Measurements from ENCODE around the gene SPAG8. TPM values are rescaled to one million over a fixed set of nuclear protein-coding genes. Genes with fewer than 3 reads are reported as not detected.

The SPAG8 gene
- total and polyA plus RNA-seq, 2 experiments from 2014 or later: 0.45 TPM

DNA sequence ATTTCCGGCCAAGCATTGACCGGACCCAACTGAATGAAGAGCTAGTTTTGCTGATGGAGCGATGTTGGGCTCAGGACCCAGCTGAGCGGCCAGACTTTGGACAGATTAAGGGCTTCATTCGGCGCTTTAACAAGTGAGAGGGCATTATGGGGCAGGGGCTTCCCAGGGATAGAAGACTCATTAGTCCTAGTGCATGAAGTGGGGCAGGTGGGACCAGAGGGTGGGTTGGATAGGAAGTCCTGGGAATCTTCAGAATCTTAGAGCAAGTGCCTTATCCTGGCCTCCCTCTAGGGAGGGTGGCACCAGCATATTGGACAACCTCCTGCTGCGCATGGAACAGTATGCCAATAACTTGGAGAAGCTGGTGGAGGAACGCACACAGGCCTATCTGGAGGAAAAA is 6.0 kb downstream of the SPAG8 start:
- ATAC-seq (no peak), DNase-seq (ENCODE audit: low spot score) (no peak)
- Histone ChIP-seq H3K4me1 (ENCODE audit: insufficient read depth) (no peaks in the 10 kb centered on the region), H3K79me2 (replicated peaks; ENCODE audit: insufficient read depth) (no peaks in the 10 kb centered on the region), H3K27me3 (ENCODE audit: insufficient read depth) (no peaks in the 10 kb centered on the region), H3K9me2 (ENCODE audit: insufficient read depth) (no peaks in the 10 kb centered on the region), H3K4me3 (no peak overlapping the region), H3F3A (replicated peaks; ENCODE audit: low read depth) (no peaks in the 10 kb centered on the region), H3K36me3 (ENCODE audit: insufficient read depth) (0 out of 2 replicates have a peak, but pooled peaks cover 7% of the 10 kb centered on the region), H3K27ac (ENCODE audit: low read depth) (no peak overlapping the region), H3K4me2 (no peak overlapping the region), H4K20me1 (replicated peaks; ENCODE audit: insufficient read depth) (no peaks in the 10 kb centered on the region), H2AFZ (no peak overlapping the region)
- Mint-ChIP-seq H3K36me3 (ENCODE audit: low read depth) (peaks cover 6% of the 10 kb centered on the region; the same call in 2 of the 3 replicates), H3K4me3 (no peak overlapping the region), H3K9me3 (no peaks in the 10 kb centered on the region), H3K4me1 (no peaks in the 10 kb centered on the region), H3K27ac (no peak overlapping the region), H3K27me3 (ENCODE audit: insufficient read depth, low read depth, poor library complexity) (peaks cover 3% of the 10 kb centered on the region)
- TF ChIP-seq CREB1 (CRISPR knock-in tag; IDR thresholded peaks at IDR 0.05; ENCODE audit: low read depth) (no peak), EZH2 (IDR thresholded peaks at IDR 0.05; ENCODE audit: low read depth, unreplicated experiment) (no peak), NANOG (IDR thresholded peaks at IDR 0.05; ENCODE audit: borderline replicate concordance) (no peak), ZNF331 (CRISPR knock-in tag; IDR thresholded peaks at IDR 0.05; ENCODE audit: low read depth) (no peak), EZH2phosphoT487 (IDR thresholded peaks at IDR 0.05; ENCODE audit: unreplicated experiment) (no peak), ZNF114 (CRISPR knock-in tag; IDR thresholded peaks at IDR 0.05) (no peak), STAT1 (IDR thresholded peaks at IDR 0.05; ENCODE audit: unreplicated experiment) (no peak), JUNB (IDR thresholded peaks at IDR 0.05; ENCODE audit: unreplicated experiment) (no peak), POLR2AphosphoS5 (IDR thresholded peaks at IDR 0.05; ENCODE audit: low read depth) (no peak)
- TF ChIP-seq, protein P1, sequence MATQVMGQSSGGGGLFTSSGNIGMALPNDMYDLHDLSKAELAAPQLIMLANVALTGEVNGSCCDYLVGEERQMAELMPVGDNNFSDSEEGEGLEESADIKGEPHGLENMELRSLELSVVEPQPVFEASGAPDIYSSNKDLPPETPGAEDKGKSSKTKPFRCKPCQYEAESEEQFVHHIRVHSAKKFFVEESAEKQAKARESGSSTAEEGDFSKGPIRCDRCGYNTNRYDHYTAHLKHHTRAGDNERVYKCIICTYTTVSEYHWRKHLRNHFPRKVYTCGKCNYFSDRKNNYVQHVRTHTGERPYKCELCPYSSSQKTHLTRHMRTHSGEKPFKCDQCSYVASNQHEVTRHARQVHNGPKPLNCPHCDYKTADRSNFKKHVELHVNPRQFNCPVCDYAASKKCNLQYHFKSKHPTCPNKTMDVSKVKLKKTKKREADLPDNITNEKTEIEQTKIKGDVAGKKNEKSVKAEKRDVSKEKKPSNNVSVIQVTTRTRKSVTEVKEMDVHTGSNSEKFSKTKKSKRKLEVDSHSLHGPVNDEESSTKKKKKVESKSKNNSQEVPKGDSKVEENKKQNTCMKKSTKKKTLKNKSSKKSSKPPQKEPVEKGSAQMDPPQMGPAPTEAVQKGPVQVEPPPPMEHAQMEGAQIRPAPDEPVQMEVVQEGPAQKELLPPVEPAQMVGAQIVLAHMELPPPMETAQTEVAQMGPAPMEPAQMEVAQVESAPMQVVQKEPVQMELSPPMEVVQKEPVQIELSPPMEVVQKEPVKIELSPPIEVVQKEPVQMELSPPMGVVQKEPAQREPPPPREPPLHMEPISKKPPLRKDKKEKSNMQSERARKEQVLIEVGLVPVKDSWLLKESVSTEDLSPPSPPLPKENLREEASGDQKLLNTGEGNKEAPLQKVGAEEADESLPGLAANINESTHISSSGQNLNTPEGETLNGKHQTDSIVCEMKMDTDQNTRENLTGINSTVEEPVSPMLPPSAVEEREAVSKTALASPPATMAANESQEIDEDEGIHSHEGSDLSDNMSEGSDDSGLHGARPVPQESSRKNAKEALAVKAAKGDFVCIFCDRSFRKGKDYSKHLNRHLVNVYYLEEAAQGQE (IDR thresholded peaks at IDR 0.05; ENCODE audit: unreplicated experiment): no peak
- TF ChIP-seq, protein P2, sequence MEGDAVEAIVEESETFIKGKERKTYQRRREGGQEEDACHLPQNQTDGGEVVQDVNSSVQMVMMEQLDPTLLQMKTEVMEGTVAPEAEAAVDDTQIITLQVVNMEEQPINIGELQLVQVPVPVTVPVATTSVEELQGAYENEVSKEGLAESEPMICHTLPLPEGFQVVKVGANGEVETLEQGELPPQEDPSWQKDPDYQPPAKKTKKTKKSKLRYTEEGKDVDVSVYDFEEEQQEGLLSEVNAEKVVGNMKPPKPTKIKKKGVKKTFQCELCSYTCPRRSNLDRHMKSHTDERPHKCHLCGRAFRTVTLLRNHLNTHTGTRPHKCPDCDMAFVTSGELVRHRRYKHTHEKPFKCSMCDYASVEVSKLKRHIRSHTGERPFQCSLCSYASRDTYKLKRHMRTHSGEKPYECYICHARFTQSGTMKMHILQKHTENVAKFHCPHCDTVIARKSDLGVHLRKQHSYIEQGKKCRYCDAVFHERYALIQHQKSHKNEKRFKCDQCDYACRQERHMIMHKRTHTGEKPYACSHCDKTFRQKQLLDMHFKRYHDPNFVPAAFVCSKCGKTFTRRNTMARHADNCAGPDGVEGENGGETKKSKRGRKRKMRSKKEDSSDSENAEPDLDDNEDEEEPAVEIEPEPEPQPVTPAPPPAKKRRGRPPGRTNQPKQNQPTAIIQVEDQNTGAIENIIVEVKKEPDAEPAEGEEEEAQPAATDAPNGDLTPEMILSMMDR (conservative IDR thresholded peaks at IDR 0.05; ENCODE audit: low read depth in 2 of 2): no peak
- TF ChIP-seq, protein P3, sequence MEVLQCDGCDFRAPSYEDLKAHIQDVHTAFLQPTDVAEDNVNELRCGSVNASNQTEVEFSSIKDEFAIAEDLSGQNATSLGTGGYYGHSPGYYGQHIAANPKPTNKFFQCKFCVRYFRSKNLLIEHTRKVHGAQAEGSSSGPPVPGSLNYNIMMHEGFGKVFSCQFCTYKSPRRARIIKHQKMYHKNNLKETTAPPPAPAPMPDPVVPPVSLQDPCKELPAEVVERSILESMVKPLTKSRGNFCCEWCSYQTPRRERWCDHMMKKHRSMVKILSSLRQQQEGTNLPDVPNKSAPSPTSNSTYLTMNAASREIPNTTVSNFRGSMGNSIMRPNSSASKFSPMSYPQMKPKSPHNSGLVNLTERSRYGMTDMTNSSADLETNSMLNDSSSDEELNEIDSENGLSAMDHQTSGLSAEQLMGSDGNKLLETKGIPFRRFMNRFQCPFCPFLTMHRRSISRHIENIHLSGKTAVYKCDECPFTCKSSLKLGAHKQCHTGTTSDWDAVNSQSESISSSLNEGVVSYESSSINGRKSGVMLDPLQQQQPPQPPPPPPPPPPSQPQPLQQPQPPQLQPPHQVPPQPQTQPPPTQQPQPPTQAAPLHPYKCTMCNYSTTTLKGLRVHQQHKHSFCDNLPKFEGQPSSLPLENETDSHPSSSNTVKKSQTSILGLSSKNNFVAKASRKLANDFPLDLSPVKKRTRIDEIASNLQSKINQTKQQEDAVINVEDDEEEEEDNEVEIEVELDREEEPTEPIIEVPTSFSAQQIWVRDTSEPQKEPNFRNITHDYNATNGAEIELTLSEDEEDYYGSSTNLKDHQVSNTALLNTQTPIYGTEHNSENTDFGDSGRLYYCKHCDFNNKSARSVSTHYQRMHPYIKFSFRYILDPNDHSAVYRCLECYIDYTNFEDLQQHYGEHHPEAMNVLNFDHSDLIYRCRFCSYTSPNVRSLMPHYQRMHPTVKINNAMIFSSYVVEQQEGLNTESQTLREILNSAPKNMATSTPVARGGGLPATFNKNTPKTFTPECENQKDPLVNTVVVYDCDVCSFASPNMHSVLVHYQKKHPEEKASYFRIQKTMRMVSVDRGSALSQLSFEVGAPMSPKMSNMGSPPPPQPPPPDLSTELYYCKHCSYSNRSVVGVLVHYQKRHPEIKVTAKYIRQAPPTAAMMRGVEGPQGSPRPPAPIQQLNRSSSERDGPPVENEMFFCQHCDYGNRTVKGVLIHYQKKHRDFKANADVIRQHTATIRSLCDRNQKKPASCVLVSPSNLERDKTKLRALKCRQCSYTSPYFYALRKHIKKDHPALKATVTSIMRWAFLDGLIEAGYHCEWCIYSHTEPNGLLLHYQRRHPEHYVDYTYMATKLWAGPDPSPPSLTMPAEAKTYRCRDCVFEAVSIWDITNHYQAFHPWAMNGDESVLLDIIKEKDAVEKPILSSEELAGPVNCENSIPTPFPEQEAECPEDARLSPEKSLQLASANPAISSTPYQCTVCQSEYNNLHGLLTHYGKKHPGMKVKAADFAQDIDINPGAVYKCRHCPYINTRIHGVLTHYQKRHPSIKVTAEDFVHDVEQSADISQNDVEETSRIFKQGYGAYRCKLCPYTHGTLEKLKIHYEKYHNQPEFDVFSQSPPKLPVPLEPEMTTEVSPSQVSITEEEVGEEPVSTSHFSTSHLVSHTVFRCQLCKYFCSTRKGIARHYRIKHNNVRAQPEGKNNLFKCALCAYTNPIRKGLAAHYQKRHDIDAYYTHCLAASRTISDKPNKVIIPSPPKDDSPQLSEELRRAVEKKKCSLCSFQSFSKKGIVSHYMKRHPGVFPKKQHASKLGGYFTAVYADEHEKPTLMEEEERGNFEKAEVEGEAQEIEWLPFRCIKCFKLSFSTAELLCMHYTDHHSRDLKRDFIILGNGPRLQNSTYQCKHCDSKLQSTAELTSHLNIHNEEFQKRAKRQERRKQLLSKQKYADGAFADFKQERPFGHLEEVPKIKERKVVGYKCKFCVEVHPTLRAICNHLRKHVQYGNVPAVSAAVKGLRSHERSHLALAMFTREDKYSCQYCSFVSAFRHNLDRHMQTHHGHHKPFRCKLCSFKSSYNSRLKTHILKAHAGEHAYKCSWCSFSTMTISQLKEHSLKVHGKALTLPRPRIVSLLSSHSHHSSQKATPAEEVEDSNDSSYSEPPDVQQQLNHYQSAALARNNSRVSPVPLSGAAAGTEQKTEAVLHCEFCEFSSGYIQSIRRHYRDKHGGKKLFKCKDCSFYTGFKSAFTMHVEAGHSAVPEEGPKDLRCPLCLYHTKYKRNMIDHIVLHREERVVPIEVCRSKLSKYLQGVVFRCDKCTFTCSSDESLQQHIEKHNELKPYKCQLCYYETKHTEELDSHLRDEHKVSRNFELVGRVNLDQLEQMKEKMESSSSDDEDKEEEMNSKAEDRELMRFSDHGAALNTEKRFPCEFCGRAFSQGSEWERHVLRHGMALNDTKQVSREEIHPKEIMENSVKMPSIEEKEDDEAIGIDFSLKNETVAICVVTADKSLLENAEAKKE (CRISPR knock-in tag; IDR thresholded peaks at IDR 0.05): no peak
- TF ChIP-seq, protein P4, sequence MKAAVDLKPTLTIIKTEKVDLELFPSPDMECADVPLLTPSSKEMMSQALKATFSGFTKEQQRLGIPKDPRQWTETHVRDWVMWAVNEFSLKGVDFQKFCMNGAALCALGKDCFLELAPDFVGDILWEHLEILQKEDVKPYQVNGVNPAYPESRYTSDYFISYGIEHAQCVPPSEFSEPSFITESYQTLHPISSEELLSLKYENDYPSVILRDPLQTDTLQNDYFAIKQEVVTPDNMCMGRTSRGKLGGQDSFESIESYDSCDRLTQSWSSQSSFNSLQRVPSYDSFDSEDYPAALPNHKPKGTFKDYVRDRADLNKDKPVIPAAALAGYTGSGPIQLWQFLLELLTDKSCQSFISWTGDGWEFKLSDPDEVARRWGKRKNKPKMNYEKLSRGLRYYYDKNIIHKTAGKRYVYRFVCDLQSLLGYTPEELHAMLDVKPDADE (IDR thresholded peaks at IDR 0.05): no peak

Measured in GM23338 (cell line).